Smooth muscle cell (in vitro differentiated cells): ENCODE measurements around the gene LTC4S. TPM values are rescaled to one million over a fixed set of nuclear protein-coding genes. Genes with fewer than 3 reads are reported as not detected.

Experiments
- DNase-seq: peaks from one replicate; lab custom pipeline; 2025; ENCODE audit not compliant: unreplicated experiment; lab: John Stamatoyannopoulos, UW
- H2AFZ ChIP-seq: fragments of 200-600 bp; sonication (generic); 2 replicates; pipeline ENCODE4 v1.6.0; 2016; ENCODE audit warnings: antibody characterized with exemption, low read depth, mild to moderate bottlenecking
- H3F3A ChIP-seq: fragments of 200-600 bp; sonication (generic); 2 replicates; pipeline ENCODE4 v1.6.0; 2017; ENCODE audit warnings: antibody characterized with exemption, low read depth
- H3K27ac ChIP-seq: fragments of 200-600 bp; sonication (generic); 2 replicates; pipeline ENCODE4 v1.5.1; 2016; ENCODE audit warnings: low read depth, mild to moderate bottlenecking
- H3K27me3 ChIP-seq: fragments of 200-600 bp; sonication (generic); 2 replicates; pipeline ENCODE4 v1.6.1; 2016; ENCODE audit warnings: low read depth, mild to moderate bottlenecking
- H3K36me3 ChIP-seq: fragments of 200-600 bp; sonication (generic); 2 replicates; pipeline ENCODE4 v1.5.1; 2016; ENCODE audit warnings: low read depth
- H3K4me1 ChIP-seq: fragments of 200-600 bp; sonication (generic); 2 replicates; pipeline ENCODE4 v1.5.1; 2016; ENCODE audit warnings: low read depth
- H3K4me2 ChIP-seq: fragments of 200-600 bp; sonication (generic); 2 replicates; pipeline ENCODE4 v1.6.0; 2016; ENCODE audit warnings: mild to moderate bottlenecking
- H3K4me3 ChIP-seq: fragments of 200-600 bp; sonication (generic); 2 replicates; pipeline ENCODE4 v1.5.1; 2016; ENCODE audit warnings: mild to moderate bottlenecking
- H3K79me2 ChIP-seq: fragments of 200-600 bp; sonication (generic); 2 replicates; pipeline ENCODE4 v1.6.0; 2016; ENCODE audit warnings: low read depth, mild to moderate bottlenecking
- H3K9ac ChIP-seq: fragments of 200-600 bp; sonication (generic); 2 replicates; pipeline ENCODE4 v1.6.0; 2016; ENCODE audit warnings: low read depth
- H3K9me3 ChIP-seq: fragments of 200-600 bp; sonication (generic); replicated peaks from 2 replicates; pipeline ENCODE4 v1.5.1; 2016; ENCODE audit warnings: low read depth
- H4K20me1 ChIP-seq: fragments of 200-600 bp; sonication (generic); 2 replicates; pipeline ENCODE4 v1.6.0; 2016; ENCODE audit warnings: low read depth
- CTCF ChIP-seq: fragments of 200-600 bp; sonication (generic); IDR thresholded peaks from 2 replicates; pipeline ENCODE4 v1.5.1; 2017; ENCODE audit warnings: borderline replicate concordance, mild to moderate bottlenecking, antibody characterized with exemption; ENCODE audit not compliant: insufficient read depth, poor library complexity, severe bottlenecking
- WGBS: methylation state at CpG from one replicate; pipeline ENCODE4 v1.1.7; 2016; ENCODE audit warnings: low lambda C conversion rate; 5-methylcytosine and 5-hydroxymethylcytosine counted together
- microRNA counts: library from miRNA; unstranded; fragments of <30 nt; microRNA quantifications from one replicate; lab custom pipeline; 2016
- microRNA-seq: library from miRNA; unstranded; fragments of <30 nt; microRNA quantifications from one replicate; pipeline ENCODE4, GENCODE V29; 2016; ENCODE audit warnings: borderline number of aligned reads
- polyA plus RNA-seq: library from polyadenylated mRNA; unstranded; fragments of >200 nt; fragmentation: Nextera tagmentation; extraction: Ambion mirVana; gene quantifications from 2 replicates; pipeline ENCODE4 v1.2.1, GENCODE V29; 2016
- small RNA-seq: library from RNA; depleted of rRNA; stranded (forward); fragments of <200 nt; gene quantifications from one replicate; pipeline ENCODE3, GENCODE V24; 2014
- total RNA-seq: library from RNA; depleted of rRNA; stranded (reverse); fragments of >200 nt; gene quantifications from 2 replicates; pipeline ENCODE4 v1.2.3, GENCODE V29; 2014

LTC4S gene
- total and polyA plus RNA-seq, 2 experiments from 2014 or later = not detected

- Histone ChIP-seq H3K4me1 (no peaks in the 10 kb centered on the region), H3K4me2 (no peak overlapping the region), H3K79me2 (no peaks in the 10 kb centered on the region), H3K9ac (no peak overlapping the region), H3K9me3 (peaks cover 2% of the 10 kb centered on the region), H4K20me1 (peaks cover 19% of the 10 kb centered on the region), H3K4me3 (no peak overlapping the region), H3F3A (peaks cover 13% of the 10 kb centered on the region), H2AFZ (no peak overlapping the region), H3K27me3 (no peaks in the 10 kb centered on the region), H3K27ac (no peak overlapping the region), H3K36me3 (peaks cover under 1% of the 10 kb centered on the region)
- WGBS = 94% methylated on average over 17 of the region's 17 CpGs
- DNase-seq = no peak
- no peak for TF ChIP-seq CTCF
These were observed 47.0 kb downstream of the LTC4S start for GRCh38 chr5:179840766-179841165.

- WGBS = 98% methylated on average over 9 of the region's 9 CpGs
- TF ChIP-seq CTCF = no peak
- Histone ChIP-seq H3K79me2 (no peaks in the 10 kb centered on the region), H3K36me3 (peaks cover 9% of the 10 kb centered on the region), H4K20me1 (peaks cover 12% of the 10 kb centered on the region), H3K4me3 (no peak overlapping the region), H3F3A (peaks cover 13% of the 10 kb centered on the region), H2AFZ (no peak overlapping the region), H3K4me2 (no peak overlapping the region), H3K9ac (no peak overlapping the region), H3K27me3 (no peaks in the 10 kb centered on the region), H3K27ac (no peak overlapping the region), H3K9me3 (peaks cover 3% of the 10 kb centered on the region), H3K4me1 (no peaks in the 10 kb centered on the region)
- DNase-seq = no peak
These were observed 47.8 kb downstream of the LTC4S start for GRCh38 chr5:179841621-179842020.

MicroRNAs encoded within 50 kb of the gene (microRNA counts, 767-probe panel; counts per million panel counts)
- microRNA hsa-miR-1229 (lab: Ali Mortazavi, UCI) = 183 counts per million

Small RNA genes within 50 kb of the gene (microRNA-seq; reads per million reads assigned to microRNA genes)
- gene MIR1229 = 20.5 reads per million, percentile 27 among the genes with 10 or more reads in this experiment

Small RNA genes within 50 kb of the gene (small RNA-seq; reads per million reads assigned to genes)
- 0.13 reads per million for gene MIR1229

Other genes starting within 250 kb of the LTC4S start
- gene RUFY1, start 243.4 kb upstream of the LTC4S start, total RNA-seq = 26.4 and 41.6 TPM in 2 replicates
- gene RUFY1, start 243.4 kb upstream of the LTC4S start, polyA plus RNA-seq = 23.8 and 30.3 TPM in 2 replicates
- 384 and 421 TPM in 2 replicates for gene HNRNPH1, start 170.3 kb upstream of the LTC4S start, total RNA-seq
- 60.9 and 95.9 TPM in 2 replicates for gene HNRNPH1, start 170.3 kb upstream of the LTC4S start, polyA plus RNA-seq
- gene CBY3, start 113.0 kb upstream of the LTC4S start, total RNA-seq = not detected in 2 replicates
- 0.54 TPM in 1 of 2 replicates, not detected in the other for gene CBY3, start 113.0 kb upstream of the LTC4S start, polyA plus RNA-seq
- 513 and 566 TPM in 2 replicates for gene CANX, start 95.0 kb upstream of the LTC4S start, total RNA-seq
- gene CANX, start 95.0 kb upstream of the LTC4S start, polyA plus RNA-seq = 242 and 274 TPM in 2 replicates
- 11.5 and 14.4 TPM in 2 replicates for gene MAML1, start 61.2 kb upstream of the LTC4S start, total RNA-seq
- gene MAML1, start 61.2 kb upstream of the LTC4S start, polyA plus RNA-seq = 9.9 and 12.1 TPM in 2 replicates
- gene MGAT4B, start 12.9 kb downstream of the LTC4S start, total RNA-seq = 60.0 and 60.6 TPM in 2 replicates
- gene MGAT4B, start 12.9 kb downstream of the LTC4S start, polyA plus RNA-seq = 121 and 140 TPM in 2 replicates
- gene SQSTM1, start 26.9 kb downstream of the LTC4S start, total RNA-seq = 114 and 129 TPM in 2 replicates
- gene SQSTM1, start 26.9 kb downstream of the LTC4S start, polyA plus RNA-seq = 159 and 262 TPM in 2 replicates
- 16.5 and 22.8 TPM in 2 replicates for gene MRNIP, start 64.8 kb downstream of the LTC4S start, total RNA-seq
- 11.9 and 19.9 TPM in 2 replicates for gene MRNIP, start 64.8 kb downstream of the LTC4S start, polyA plus RNA-seq
- 47.5 and 58.0 TPM in 2 replicates for gene TBC1D9B, start 113.9 kb downstream of the LTC4S start, total RNA-seq
- 62.3 and 72.6 TPM in 2 replicates for gene TBC1D9B, start 113.9 kb downstream of the LTC4S start, polyA plus RNA-seq